Gastroesophageal sphincter (tissue), 2 donors: Measurements from ENCODE around the gene STK32C.

Source experiments
- EP300 ChIP-seq: sonication (generic); formaldehyde crosslinking; IDR thresholded peaks from one replicate; pipeline ENCODE4 v1.6.1; 2017; ENCODE audit warnings: antibody characterized with exemption, mild to moderate bottlenecking
- POLR2A ChIP-seq, 2 donors: fragments of 450-650 bp; IDR thresholded peaks; one replicate each; pipeline ENCODE4 v1.6.1; 2017; ENCODE audit warnings: antibody characterized with exemption in 2 of 2, mild to moderate bottlenecking in 2 of 2, moderate library complexity in 1 of 2

- TF ChIP-seq EP300 (no peak), POLR2A (IDR thresholded peaks at IDR 0.05) (no peak)
Observed at GRCh38 chr10:132277311-132277741, 30.4 kb downstream of the STK32C start.
